ENCODE measurements around the gene SELENOO.
"Not testable (repeated sequence)": the region's sequence is repeated elsewhere in the genome, so short reads cannot be mapped to it uniquely, and the experiment has no call there.

Gene SELENOO

DNA sequence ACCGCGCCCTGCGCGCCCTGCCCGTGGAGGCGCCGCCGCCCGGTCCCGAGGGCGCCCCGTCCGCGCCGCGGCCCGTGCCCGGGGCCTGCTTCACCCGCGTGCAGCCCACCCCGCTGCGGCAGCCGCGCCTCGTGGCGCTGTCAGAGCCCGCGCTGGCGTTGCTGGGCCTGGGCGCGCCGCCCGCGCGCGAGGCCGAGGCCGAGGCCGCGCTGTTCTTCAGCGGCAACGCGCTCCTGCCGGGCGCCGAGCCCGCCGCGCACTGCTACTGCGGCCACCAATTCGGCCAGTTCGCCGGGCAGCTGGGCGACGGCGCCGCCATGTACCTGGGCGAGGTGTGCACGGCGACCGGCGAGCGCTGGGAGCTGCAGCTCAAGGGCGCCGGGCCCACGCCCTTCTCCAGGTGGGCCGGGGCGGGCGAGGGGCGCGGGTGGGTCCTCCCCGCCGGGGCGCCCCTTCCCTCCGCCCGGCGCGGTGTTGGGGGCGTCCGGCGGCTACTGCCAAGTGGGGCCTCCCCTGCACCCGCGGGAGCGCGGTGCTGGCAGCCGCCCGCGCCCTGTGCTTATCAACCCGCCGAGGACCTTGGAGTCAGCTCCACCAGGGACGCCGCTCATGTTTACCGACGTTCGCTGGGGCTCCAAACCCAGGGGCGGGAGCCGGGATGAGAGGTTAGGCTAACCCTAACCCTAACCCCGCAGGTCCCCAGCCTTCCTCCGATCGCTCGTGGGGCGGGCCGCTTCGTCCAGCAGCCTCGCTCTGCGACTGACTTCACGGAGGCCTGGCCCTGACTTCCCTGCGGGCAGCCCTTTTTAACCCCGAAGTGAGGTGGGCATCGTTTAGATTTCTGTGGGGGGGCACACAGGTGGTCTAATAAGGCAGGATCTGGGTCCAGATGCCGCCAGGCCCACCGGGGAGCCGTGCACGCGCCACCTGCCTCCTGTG lies 649 bp downstream of the SELENOO start:
- no peak for DNase-seq

DNA sequence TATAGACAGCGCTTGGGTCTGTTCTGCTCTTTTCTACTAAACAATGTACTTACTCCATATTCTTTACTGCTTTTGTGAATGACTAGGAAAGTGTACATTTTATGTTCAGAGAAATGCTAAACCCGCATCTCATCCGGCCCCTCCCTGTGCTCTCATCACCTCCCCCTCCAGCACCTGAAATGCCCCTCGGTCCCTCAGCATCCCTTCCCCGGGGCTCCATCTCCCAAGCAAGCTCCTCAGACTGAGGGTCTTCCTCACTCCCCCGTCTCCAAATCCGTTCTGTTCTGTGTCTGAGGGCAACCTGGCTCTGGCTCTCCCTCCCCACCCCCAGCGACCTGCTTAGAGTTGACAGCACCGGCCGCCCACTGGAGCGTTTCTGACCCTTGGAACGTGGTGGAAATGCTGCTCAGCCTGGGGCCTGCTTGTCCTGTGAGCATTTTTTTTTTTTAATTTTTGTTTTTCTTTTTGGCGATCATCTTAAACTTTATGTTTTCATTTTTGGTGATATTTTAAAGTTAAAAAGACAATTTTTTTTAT lies 1.4 kb downstream of the SELENOO start:
- DNase-seq = no peak

DNA sequence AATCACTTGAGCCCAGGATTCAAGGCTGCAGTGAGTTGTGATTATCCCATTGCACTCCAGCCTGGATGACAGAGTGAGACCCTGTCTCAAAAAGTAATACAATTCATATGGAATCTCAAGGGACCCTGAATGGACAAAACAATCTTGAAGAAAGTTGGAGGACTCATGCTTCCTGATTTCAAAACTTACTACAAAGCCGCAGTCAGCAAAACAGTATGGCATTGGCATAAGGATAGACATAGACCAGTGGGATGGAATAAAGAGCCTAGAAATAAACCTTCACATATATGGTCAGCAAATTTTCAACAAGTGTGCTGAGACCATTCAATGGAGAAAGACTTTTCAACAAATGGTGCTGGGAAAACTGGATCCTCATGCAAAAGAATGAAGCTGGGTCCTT lies 2.5 kb downstream of the SELENOO start:
- no peak for DNase-seq

DNA sequence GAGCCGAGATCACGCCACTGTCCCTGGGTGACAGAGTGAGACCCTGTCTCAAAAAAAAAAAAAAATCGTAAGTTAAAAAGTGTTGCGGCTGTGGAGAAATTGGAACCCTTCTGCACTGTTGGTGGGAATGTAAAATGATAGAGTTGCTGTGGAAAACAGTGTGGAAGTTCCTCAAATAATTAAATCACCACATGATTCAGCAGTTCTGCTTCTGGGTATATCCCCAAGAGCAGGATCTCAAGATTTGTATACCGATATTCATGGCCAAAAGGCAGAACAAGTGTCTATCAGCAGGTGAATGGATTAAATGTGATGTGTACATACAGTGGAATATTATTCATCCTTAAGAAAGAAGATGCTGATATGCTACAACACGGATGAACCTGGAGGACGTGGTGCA lies 3.8 kb downstream of the SELENOO start:
- no peak for DNase-seq

- DNase-seq = not testable (repeated sequence)
Observed at GRCh38 chr22:50204998-50205397, 4.2 kb downstream of the SELENOO start.

- no peak for DNase-seq
Observed at GRCh38 chr22:50205781-50206569, 5.2 kb downstream of the SELENOO start.

DNA sequence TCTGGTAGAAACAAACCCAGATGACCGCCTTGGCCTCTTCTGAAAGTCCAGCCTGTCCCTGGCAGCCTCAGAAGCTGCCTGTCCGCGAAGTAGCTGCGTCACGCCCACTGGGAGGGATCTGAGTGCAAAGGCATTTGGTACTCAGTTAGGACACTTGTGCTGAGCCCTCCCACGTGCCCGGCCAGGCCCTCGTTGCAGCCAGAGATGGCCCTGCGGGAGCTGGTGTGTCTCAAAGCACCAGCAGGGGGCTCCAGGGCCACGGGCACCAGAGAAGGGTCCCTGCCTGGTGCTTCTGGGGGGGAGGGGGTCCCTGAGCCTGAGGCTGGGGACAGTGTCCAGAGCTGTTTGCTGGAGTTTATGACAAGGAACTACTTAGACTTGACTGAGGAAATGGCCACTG lies 5.8 kb downstream of the SELENOO start:
- DNase-seq = no peak

DNA sequence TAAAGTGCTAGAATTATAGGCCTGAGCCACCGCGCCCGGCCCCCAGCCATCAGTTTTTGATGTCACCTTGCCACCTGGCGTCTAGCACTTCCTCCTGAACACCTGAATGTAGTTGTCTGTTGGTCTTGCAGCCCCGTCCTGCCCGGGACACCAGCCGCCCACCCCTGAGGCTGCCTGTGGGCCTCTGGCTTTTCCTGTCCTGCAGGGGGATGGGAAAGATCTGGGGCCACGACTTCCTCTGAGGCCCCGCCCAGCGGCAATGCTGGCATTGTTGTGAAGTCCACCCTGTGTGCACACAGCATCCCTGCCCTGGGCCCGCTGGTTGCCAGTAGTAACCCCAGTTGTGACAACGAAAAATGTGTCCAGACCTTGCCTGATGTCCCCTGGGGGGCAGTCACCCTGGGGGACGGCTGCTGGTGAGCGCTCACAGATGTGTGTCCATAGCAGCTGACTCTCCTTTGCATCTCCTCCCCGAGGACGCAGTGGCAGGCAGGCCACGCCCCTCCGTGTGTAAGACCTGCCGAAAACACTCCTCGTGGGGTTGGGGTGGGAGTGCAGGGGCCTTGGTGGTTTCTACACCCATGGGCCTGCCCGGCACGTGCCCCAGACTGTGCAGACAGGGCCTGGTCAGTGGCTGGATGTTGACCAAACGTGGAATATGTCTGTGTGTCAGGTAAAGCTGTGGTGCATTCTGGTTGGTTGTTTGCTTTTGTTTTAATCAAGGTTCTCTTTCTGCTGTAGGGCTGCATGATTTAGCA lies 6.8 kb downstream of the SELENOO start:
- peak; percentile 37 for DNase-seq

DNA sequence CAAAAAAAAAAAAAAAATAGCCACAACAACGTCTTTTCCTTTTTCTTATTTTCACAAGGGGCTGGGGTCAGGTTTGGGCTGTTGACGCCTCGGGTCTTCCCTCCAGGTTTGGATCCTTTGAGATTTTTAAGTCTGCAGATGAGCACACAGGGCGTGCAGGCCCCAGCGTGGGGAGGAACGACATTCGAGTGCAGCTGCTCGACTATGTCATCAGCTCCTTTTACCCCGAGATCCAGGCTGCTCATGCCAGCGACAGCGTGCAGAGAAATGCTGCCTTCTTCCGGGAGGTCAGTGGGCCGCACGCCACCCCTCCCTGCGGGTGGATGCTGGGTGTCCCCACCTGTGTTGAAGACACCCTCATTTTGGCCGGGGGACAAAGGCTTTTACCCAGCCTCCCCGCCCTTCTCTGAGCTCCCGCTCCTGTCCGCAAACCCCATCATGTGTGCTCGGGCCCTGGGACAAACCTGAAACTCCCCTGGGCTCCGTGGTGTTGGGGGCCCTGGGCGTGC lies 7.7 kb downstream of the SELENOO start:
- DNase-seq = peak; percentile 44

DNA sequence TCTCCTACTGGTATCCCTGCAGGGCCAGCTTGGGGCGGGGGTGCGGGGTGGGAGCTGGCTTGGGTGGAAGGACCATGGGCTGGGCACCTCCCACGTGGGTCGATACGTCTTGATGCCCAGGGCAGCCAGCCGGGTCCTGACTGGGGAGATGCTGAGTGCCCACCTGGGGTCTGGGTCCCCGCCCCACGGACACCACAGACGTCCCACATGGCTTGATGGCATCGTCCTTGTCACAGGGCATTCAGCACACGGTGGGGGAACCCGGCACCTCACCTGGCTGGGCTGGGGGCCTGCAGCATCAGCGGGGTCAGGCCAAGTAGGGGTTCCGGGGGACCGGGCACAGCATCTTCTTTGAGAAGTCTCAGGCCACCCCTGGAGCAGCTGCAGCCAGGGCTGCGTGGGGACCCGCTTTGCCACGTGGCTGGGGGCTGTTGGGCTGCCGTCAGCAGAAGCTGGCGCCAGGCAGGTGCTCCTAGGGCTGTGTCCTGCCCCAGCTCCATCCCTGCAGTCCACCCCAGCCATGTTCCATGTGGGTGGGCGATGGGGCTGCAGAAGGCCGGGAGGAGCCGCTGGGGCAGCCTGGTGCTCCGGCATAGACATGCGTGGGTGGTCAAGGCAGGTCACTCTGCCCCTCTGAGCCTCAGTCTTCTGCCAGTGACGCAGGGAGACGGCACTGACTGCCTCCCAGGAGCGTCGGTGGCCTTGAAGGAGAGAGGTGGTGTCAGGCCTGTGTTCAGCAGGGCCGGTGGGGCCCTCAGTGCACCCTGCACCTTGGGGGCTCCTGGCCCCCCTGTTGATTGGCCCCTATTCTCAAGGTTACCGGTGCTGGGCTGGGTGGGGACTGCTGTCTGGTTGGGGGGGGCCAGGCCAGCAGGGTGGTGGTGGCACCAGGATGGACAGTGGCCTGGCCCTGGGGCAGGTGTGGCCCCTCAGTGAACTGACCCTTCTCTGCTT lies 8.4 kb downstream of the SELENOO start:
- no peak for DNase-seq

DNA sequence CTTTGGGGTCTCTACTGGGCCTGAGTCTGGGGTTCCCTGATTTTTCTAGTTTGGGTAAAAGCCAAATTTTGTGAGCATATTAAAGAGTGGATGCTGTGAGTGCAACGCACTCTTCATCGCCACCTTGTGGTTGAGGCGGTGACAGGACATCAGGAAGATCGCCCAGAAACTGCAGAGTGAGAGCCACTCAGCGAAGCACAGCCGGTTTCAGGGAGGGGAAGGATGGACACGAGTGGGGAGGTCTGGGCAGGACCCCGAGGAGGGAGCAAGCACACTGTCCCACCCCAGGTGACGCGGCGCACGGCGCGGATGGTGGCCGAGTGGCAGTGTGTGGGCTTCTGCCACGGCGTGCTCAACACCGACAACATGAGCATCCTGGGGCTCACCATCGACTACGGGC lies 9.1 kb downstream of the SELENOO start:
- DNase-seq = peak; percentile 76

DNA sequence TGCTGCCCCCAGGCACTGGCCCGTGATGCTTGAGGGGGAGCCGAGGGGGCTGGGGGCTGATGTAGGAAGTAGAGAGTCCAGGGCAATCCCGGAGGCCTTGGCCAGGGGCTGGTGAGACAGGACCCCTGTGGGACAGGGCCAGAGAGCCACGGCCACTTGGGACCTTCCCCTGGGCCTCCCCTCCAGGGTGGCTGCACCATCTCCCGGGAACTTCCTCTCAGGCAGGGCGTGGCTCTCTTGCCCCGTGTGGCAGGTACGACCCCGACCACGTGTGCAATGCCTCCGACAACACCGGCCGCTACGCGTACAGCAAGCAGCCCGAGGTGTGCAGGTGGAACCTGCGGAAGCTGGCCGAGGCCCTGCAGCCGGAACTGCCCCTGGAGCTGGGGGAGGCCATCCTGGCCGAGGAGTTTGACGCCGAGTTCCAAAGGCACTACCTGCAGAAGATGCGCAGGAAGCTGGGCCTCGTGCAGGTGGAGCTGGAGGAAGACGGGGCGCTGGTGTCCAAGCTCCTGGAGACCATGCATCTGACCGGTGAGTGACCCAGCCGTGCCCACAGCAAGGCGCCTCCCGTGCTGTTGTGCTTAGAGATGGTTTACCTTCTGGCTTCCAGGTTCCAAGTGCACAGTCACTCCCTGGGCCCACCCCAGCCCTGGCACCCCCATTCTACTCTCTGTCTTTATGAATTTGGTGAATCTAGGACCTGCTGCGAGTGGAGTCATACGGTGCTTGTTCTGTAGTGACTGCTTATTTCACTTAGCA lies 9.7 kb downstream of the SELENOO start:
- peak; percentile 41 for DNase-seq

- DNase-seq = no peak
Observed at GRCh38 chr22:50211147-50211546, 10.3 kb downstream of the SELENOO start.

DNA sequence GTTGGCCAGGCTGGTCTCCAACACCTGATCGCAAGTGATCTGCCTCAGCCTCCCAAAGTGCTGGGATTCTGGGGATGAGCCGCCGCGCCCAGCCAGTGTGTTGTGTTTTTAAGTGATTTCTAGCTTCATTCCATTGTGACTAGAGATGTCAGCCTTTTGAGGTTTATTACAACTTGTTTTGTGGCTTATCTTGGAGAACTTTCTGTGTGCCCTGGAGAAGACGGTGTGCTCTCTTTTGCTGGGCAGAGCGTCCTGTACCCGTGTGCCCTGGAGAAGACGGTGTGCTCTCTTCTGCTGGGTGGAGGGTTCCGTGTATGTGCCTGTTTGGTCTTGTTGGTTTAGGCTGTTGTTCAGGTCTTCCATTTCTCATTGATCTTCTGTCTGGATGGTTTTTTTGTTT lies 12.5 kb downstream of the SELENOO start:
- no peak for DNase-seq

DNA sequence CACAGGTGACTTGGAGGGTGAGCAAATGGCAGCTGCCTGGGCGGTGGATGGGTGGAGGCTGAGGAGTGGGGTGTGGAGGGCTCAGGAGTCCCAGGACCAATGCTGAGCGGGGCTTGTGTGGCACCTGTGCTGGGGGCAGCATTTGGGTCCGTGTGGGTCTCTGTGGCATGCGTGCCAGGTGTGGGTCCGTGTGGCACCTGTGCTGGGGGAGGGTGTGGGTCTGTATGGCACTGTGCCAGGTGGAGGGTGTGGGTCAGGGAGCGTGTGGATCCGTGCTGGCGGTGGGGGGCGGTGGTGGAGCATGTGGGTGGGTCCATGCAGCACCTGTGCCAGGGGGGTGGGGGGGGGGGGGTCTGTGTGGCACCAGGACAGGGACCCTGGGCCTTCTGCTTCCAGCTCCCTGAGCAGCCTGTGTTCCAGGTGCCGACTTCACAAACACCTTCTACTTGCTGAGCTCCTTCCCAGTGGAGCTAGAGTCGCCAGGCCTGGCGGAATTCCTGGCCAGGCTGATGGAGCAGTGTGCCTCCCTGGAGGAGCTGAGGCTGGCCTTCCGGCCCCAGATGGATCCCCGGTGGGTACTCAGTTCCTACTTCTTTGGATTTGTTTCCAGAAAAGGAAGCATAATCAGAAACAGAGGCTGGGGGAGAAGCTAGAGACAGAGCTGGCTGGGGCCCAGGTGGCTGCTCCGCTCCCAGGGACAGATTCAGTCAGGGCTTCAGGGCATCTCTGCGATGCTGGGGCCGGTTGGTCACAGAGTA lies 14.7 kb downstream of the SELENOO start:
- DNase-seq = no peak

DNA sequence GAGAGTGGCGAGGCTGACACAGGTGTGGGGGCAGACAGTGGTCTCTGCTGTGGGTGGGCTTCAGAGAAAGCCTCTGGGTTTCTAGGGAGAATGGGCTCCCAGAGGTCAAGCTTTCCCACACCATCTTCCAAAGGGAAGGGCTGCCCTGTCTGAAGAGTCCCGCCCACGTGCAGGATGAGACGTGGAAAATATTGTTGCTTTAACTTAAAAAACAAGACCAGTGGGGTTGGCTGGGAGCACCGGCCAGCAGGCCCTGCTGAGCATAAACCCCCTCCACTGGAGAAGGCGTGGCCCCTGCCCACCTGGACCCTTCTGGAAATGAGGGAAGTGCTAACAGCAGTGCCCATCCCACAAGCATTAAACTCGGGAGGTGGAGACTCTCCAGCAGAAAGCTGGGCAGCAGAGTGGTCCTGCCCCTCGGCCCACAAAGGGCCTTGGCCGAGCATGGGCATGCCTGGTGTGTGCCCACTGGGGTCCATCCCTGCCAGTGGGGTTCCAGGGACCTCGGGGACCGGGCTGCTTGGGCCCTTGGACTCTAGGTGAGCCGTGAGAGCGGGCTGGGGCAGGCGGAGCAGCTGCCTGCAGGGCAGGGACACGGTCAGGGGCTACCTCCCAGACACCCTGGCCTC lies 15.4 kb downstream of the SELENOO start:
- DNase-seq = no peak

- no peak for DNase-seq
Observed at GRCh38 chr22:50216684-50217520, 16.1 kb downstream of the SELENOO start.

DNA sequence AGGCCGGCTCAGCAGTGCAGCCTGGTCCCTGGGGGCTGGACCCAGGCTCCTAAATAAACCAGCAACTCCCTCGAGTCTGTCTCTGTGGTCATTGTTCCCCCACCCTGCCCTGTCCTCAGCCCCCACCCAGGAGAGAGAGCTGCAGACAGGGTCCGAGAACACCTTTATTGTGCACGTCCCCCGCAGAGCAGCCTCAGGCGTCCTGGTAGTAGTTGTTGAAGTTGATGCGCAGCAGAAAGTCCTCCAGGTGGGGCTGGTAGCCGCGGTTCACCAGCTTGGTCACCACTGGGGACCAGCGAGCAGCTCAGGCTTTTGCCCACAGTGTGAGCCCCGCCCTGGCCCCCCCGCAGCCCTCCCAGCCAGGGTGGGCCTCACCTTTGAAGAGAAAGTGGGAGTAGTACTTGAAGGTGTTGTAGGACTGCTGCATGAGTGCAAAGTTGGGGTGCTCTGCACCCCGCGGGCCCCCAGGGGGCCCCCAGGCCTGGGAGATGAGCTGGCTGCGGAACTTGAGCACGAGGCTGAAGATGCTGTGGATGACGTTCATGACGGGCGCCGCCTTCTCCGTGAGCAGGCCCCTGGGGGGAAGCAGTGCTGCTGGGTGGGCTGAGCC lies 16.8 kb downstream of the SELENOO start:
- DNase-seq = no peak
